Metanephros (tissue), 2 donors: ENCODE results near the gene OCLN. TPM values are rescaled to one million over a fixed set of nuclear protein-coding genes. Genes with fewer than 3 reads are reported as not detected.

Experiments
- small RNA-seq: library from RNA; depleted of rRNA; stranded (forward); fragments of <200 nt; gene quantifications from one replicate; pipeline ENCODE3, GENCODE V24; 2014; ENCODE audit warnings: low replicate concordance
- total RNA-seq: library from RNA; depleted of rRNA; stranded (reverse); fragments of >200 nt; gene quantifications from one replicate; pipeline ENCODE4 v1.2.3, GENCODE V29; 2014

The OCLN gene
- total RNA-seq: 50.4 TPM

GRCh38 chr5:69492391-69492922, at the start of gene OCLN:
Gene OCLN, plus strand, starts transcription at chr5:69492790. Its CDS starts 11,455 bp downstream, at chr5:69504245.

GRCh38 chr5:69559908-69560330, 67.3 kb downstream of the OCLN start, which contains the start of gene GTF2H2C:
Gene GTF2H2C, plus strand, starts transcription at chr5:69560191. Its CDS starts 4,942 bp downstream, at chr5:69565133.

Small RNA genes within 50 kb of the gene (small RNA-seq; reads per million reads assigned to genes)
- gene RN7SL616P: not detected
- gene RNU6-724P: not detected
- gene RPS27P14: not detected

Other genes starting within 250 kb of the OCLN start
- 6.9 TPM for gene CCDC125, start 160.0 kb upstream of the OCLN start, total RNA-seq
- gene AK6, start 123.3 kb upstream of the OCLN start, total RNA-seq: 20.7 TPM
- 32.7 TPM for gene TAF9, start 123.3 kb upstream of the OCLN start, total RNA-seq
- gene RAD17, start 123.0 kb upstream of the OCLN start, total RNA-seq: 64.5 TPM
- gene MARVELD2, start 77.7 kb upstream of the OCLN start, total RNA-seq: 26.8 TPM
- 46.7 TPM for gene GTF2H2C, start 67.4 kb downstream of the OCLN start, total RNA-seq